AG04449 (cell line): ENCODE data around the gene RBM48.
A peak's percentile ranks its signal among the peaks of the same experiment; 100 is the strongest.

ENCODE experiments used
- CTCF ChIA-PET: fragments of 350-600 bp; formaldehyde crosslinking; extraction: SDS; loops from one replicate; lab custom pipeline; 2021; ENCODE audit warnings: antibody characterized with exemption; lab: Yijun Ruan, JAX
- POLR2A ChIA-PET: fragments of 400-600, 350-600 bp; formaldehyde crosslinking; extraction: SDS; loops from one replicate; lab custom pipeline; 2020; ENCODE audit warnings: antibody characterized with exemption, inconsistent platforms; lab: Yijun Ruan, JAX
- DNase-seq: peaks from one replicate; pipeline ENCODE4 v3.0.0-alpha.2; 2010; ENCODE audit warnings: low read depth, low spot score
- H3K4me3 ChIP-seq: 2 replicates; pipeline ENCODE4 v1.5.1; 2011; ENCODE audit warnings: low read depth, mild to moderate bottlenecking, control low read depth, low read length
- TF ChIP-seq, protein P1 (sequence below): IDR thresholded peaks from one replicate; pipeline ENCODE4 v1.5.1; 2011; ENCODE audit warnings: mild to moderate bottlenecking, moderate library complexity, low read length, control low read depth, inconsistent platforms; ENCODE audit not compliant: insufficient read depth; ENCODE audit errors: missing control alignments

The RBM48 gene

DNA sequence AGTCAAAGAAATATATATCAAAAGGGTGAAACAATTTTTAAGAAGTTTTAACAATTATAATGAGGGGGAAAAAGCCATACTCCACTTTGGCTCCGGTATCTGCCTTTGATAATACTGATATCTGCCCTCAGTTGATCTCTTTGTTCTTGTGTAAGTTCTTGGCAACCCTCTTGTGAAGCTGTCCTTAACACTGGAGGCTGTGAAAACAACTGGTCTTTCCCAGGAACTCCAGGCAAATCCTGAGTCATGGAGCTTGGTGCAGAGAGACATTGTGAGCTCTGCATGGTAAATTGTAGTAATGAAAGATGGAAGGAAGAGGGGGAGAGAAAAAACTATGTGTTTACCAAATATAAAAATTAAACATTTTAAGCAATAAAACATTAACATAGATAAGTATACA lies 39.0 kb upstream of the RBM48 start:
- TF ChIP-seq, protein P1, sequence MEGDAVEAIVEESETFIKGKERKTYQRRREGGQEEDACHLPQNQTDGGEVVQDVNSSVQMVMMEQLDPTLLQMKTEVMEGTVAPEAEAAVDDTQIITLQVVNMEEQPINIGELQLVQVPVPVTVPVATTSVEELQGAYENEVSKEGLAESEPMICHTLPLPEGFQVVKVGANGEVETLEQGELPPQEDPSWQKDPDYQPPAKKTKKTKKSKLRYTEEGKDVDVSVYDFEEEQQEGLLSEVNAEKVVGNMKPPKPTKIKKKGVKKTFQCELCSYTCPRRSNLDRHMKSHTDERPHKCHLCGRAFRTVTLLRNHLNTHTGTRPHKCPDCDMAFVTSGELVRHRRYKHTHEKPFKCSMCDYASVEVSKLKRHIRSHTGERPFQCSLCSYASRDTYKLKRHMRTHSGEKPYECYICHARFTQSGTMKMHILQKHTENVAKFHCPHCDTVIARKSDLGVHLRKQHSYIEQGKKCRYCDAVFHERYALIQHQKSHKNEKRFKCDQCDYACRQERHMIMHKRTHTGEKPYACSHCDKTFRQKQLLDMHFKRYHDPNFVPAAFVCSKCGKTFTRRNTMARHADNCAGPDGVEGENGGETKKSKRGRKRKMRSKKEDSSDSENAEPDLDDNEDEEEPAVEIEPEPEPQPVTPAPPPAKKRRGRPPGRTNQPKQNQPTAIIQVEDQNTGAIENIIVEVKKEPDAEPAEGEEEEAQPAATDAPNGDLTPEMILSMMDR: no peak
- peak; percentile 10 for DNase-seq
- ChIA-PET POLR2A (no interaction called here), CTCF (interaction anchor here (0.6 to 1.3 kb wide), 2 partner anchors 41 kb away, joined by 3 to 5 read pairs; partner anchors contain the start of gene GATAD1)
- no peak overlapping the region for H3K4me3 ChIP-seq

DNA sequence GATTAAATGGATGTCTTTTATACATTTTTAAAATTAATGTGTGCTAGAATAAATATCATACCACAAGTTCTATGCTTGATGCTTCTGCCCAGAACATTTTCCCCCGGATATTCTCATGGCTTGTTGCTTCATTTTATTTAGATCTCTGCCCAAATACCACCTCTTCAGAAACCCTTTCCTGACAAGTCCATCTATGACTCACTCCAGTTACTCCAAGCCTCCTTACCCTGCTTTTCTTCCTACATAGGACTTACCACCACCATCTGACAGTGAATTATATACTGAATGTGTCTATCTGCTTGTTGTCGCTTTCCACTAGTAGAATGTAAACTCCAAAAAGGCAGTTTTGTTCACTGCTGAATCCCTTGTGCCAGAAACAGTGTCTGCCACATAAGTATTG lies 31.7 kb upstream of the RBM48 start:
- no peak overlapping the region for H3K4me3 ChIP-seq
- CTCF ChIA-PET: no interaction called here

GRCh38 chr7:92498557-92498956 lies 30.0 kb upstream of the RBM48 start:
- H3K4me3 ChIP-seq: no peak overlapping the region
- TF ChIP-seq, protein P1: no peak
- CTCF ChIA-PET: no interaction called here
- POLR2A ChIA-PET: no interaction called here
- no peak for DNase-seq

More for the DNA sequence above, 31.7 kb upstream of the RBM48 start:
- POLR2A ChIA-PET: no interaction called here
- TF ChIP-seq, protein P1: no peak
- no peak for DNase-seq

GRCh38 chr7:92503767-92504166 lies 24.8 kb upstream of the RBM48 start:
- CTCF ChIA-PET: no interaction called here
- TF ChIP-seq, protein P1: no peak
- DNase-seq: no peak
- POLR2A ChIA-PET: no interaction called here
- H3K4me3 ChIP-seq: no peak overlapping the region

GRCh38 chr7:92504563-92504962 lies 24.0 kb upstream of the RBM48 start:
- DNase-seq: no peak
- H3K4me3 ChIP-seq: no peak overlapping the region
- CTCF ChIA-PET: no interaction called here
- POLR2A ChIA-PET: no interaction called here
- TF ChIP-seq, protein P1: no peak

DNA sequence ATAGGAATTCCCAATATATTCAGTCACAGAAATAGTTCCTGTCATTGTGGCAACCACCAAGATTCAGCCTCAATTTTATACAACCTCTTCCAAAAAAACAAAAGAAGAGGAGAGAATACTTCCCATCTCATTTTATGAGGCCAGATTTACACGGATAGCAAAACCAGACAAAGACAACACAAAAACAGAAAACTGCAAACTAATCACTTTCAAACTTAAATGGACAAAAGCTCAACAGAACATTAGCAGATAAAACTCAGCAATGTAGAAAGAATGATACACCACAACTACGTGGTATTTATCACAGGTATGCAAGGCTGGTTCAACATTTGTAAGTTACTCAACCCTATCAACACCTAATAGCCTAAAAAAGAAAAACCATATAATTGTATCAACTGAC lies 22.2 kb upstream of the RBM48 start:
- TF ChIP-seq, protein P1: no peak
- ChIA-PET CTCF (interaction anchor here (1.2 kb wide), 1 partner anchor 45 kb away, joined by 4 read pairs; no protein-coding TSS in a partner anchor), POLR2A (no interaction called here)
- no peak for DNase-seq
- no peak overlapping the region for H3K4me3 ChIP-seq
